Left forelimb (tissue), 1 donor: ENCODE measurements around the gene PHKA2.
"Not testable (repeated sequence)": the region's sequence is repeated elsewhere in the genome, so short reads cannot be mapped to it uniquely, and the experiment has no call there.

Experiments
- DNase-seq: peaks from one replicate; pipeline ENCODE4 v3.0.0-alpha.2; 2018; ENCODE audit warnings: low spot score

PHKA2 gene

GRCh38 chrX:18856645-18856997 is 127.3 kb downstream of the PHKA2 start:
- no peak for DNase-seq

DNA sequence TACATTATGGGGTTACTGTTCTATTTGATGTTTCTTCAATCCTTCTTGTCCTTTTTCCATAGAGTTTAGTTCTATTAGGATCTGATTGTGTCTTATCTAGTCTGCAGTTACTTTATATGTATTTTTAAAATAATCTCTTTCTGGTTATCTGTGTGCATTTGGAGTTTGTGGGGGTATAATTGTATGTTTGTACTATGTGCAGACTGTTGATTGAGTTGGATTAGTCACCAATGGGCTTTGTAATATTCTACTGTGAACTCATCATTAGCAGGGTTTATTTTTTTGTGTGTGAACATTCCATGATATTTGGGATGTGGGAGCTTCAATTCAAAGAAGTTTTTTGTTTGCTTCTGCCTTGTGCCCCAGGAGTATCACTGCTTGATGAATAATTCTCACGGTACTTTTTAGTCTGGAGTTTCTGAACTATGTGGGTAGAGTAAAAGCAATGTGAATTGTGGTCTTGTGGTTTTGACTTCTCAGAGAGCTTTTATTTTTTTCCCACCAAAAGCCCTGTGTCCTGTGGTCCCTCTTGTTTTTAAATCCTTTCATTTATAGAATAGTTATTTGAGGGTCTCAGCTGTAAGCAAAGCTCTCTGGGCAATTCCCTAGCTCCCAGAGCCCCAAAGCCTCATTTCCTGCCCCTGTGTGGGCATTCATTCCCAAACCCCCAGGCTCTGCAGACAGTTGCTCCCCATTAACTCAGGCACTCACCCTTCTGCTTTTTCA is 127.8 kb downstream of the PHKA2 start:
- DNase-seq = no peak

DNA sequence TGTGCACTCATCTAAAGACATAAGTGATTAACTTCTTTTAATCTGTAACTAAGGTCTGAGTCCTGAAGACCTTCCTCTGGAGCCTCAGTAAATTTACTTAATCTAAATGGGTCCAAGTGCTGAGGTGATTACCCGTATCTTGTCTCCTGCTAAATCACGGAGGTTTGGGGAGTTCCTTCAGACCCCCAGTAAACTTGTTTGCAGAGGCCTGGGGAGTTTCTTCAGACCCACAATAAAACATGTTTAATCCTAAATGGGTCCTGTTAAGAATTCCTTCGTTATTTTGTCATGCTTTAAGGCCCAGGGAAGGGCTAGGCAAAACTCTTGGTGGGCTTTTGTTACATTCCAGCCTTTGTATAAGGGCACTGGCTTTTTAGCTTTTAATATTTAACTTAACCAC is 136.0 kb downstream of the PHKA2 start:
- not testable (repeated sequence) for DNase-seq
